HepG2 (cell line): ENCODE results near the gene UBE2H. TPM values are rescaled to one million over a fixed set of nuclear protein-coding genes. Genes with fewer than 3 reads are reported as not detected.

Source experiments
- ATAC-seq: fragments of 200-7000 bp; cut with Tn5 transposase; 3 replicates; pipeline ENCODE4 v1.9.1; 2020; ENCODE audit warnings: mild to moderate bottlenecking, moderate library complexity
- BruUV-seq: library from RNA; stranded (reverse); fragments of 400-500 nt; replicated peaks from 2 replicates; lab custom pipeline; 2021; lab: Mats Ljungman, UMichigan
- CTCF ChIA-PET: fragments of 300-600 bp; formaldehyde crosslinking; extraction: SDS; loops from one replicate; lab custom pipeline; 2021; ENCODE audit warnings: low total read pairs, inconsistent platforms, low intra/inter-chr PET ratio; lab: Yijun Ruan, JAX
- POLR2A ChIA-PET: fragments of 350-600 bp; sonication (Branson Sonifier 250); formaldehyde crosslinking; loops from one replicate; lab custom pipeline; 2020; ENCODE audit warnings: antibody characterized with exemption, inconsistent platforms; lab: Yijun Ruan, JAX
- DNase-seq: peaks from one replicate; pipeline ENCODE4 v3.0.0-alpha.2; 2015; ENCODE audit warnings: low spot score
- FAIRE-seq: peaks from 3 replicates; lab custom pipeline; 2011; peaks lifted over from hg19 to GRCh38; lab: Jason Lieb, UNC
- H2AFZ ChIP-seq: one replicate; pipeline ENCODE4 v1.6.1; 2011; ENCODE audit warnings: low read length, inconsistent platforms
- H3K27ac ChIP-seq: fragments of 300-600 bp; 3 replicates; pipeline ENCODE4 v1.8.0; 2011; ENCODE audit warnings: mixed run types, mild to moderate bottlenecking, mixed read lengths, low read length, inconsistent platforms; ENCODE audit not compliant: insufficient read depth; ENCODE audit errors: extremely low read length
- H3K27me3 ChIP-seq, 2 experiments: fragments of 200-600 bp in 1 of 2; 2 replicates in 1 of 2; 3 replicates in 1 of 2; pipeline versions ENCODE4 v1.6.0 to v1.8.0; 2011; ENCODE audit warnings: low read length in 2 of 2, mild to moderate bottlenecking in 2 of 2, moderate library complexity in 2 of 2, inconsistent platforms in 1 of 2; ENCODE audit not compliant: insufficient read depth in 2 of 2, control insufficient read depth in 1 of 2
- H3K36me3 ChIP-seq, 2 experiments: fragments of 200-600 bp in 1 of 2; replicated peaks in 1 of 2; 2 replicates in 1 of 2; 3 replicates in 1 of 2; pipeline versions ENCODE4 v1.5.1 to v1.8.0; 2011; ENCODE audit warnings: low read length in 2 of 2, inconsistent platforms in 1 of 2; ENCODE audit not compliant: insufficient read depth in 2 of 2, control insufficient read depth in 1 of 2
- H3K4me1 ChIP-seq: 2 replicates; pipeline ENCODE4 v1.5.1; 2012; ENCODE audit warnings: low read length, inconsistent platforms; ENCODE audit not compliant: insufficient read depth
- H3K4me2 ChIP-seq: 2 replicates; pipeline ENCODE4 v1.6.0; 2011; ENCODE audit warnings: low read depth, low read length, inconsistent platforms
- H3K4me3 ChIP-seq, 3 experiments: fragments of 200-600 bp in 1 of 3; sonication (generic), shearing (Covaris generic) in 1 of 3; replicated peaks in 1 of 3; 2 replicates each; pipeline ENCODE4 v1.5.1; 2011 to 2016; ENCODE audit warnings: low read length in 3 of 3, inconsistent platforms in 2 of 3, low read depth in 2 of 3, mild to moderate bottlenecking in 2 of 3, control low read depth in 1 of 3, mixed read lengths in 1 of 3; ENCODE audit not compliant: insufficient read depth in 1 of 3
- H3K79me2 ChIP-seq: one replicate; pipeline ENCODE4 v1.6.1; 2011; ENCODE audit warnings: low read length, inconsistent platforms; ENCODE audit not compliant: insufficient read depth
- H3K9ac ChIP-seq: 2 replicates; pipeline ENCODE4 v1.6.0; 2011; ENCODE audit warnings: mild to moderate bottlenecking, low read depth, low read length, inconsistent platforms; ENCODE audit not compliant: insufficient read depth
- H3K9me3 ChIP-seq: 2 replicates; pipeline ENCODE4 v1.5.1; 2012; ENCODE audit warnings: mild to moderate bottlenecking, low read length
- H4K20me1 ChIP-seq: 2 replicates; pipeline ENCODE4 v1.6.0; 2011; ENCODE audit warnings: inconsistent platforms, mild to moderate bottlenecking, low read length, moderate library complexity; ENCODE audit not compliant: insufficient read depth
- CREB1 ChIP-seq, 2 experiments: fragments of 450-650 bp in 1 of 2; IDR thresholded peaks; 2 replicates each; pipeline ENCODE4 v1.6.1; 2016 to 2017; ENCODE audit warnings: control low read depth in 1 of 2, mild to moderate bottlenecking in 1 of 2, missing compliant biosample characterization in 1 of 2, missing genetic modification characterization in 1 of 2
- KLF13 ChIP-seq: sonication (generic); formaldehyde crosslinking; IDR thresholded peaks from 2 replicates; pipeline ENCODE4 v1.4.0; 2020; ENCODE audit warnings: mild to moderate bottlenecking, missing genetic modification reagents
- MAFK ChIP-seq, 2 experiments: IDR thresholded peaks in 1 of 2; conservative IDR thresholded peaks in 1 of 2; 2 replicates each; pipeline ENCODE4 v1.6.1; 2011; ENCODE audit warnings: improper control_type of control experiment in 2 of 2, low read length in 2 of 2
- NCOA1 ChIP-seq: sonication (generic); formaldehyde crosslinking; IDR thresholded peaks from 2 replicates; pipeline ENCODE4 v1.9.0; 2021; ENCODE audit warnings: missing genetic modification reagents
- NR1H2 ChIP-seq: sonication (generic); formaldehyde crosslinking; IDR thresholded peaks from 2 replicates; pipeline ENCODE4 v1.8.1; 2022; ENCODE audit warnings: low read depth, missing genetic modification reagents, borderline replicate concordance
- RXRA ChIP-seq: sonication (generic); formaldehyde crosslinking; IDR thresholded peaks from 2 replicates; pipeline ENCODE4 v1.5.1; 2020; ENCODE audit warnings: missing genetic modification reagents
- TOPORS ChIP-seq: sonication (generic); formaldehyde crosslinking; IDR thresholded peaks from 2 replicates; pipeline ENCODE4 v1.8.0; 2023; ENCODE audit warnings: mild to moderate bottlenecking, missing genetic modification reagents
- ZFP37 ChIP-seq: sonication (generic); formaldehyde crosslinking; IDR thresholded peaks from 2 replicates; pipeline ENCODE4 v1.4.0; 2020; ENCODE audit warnings: missing genetic modification reagents, borderline replicate concordance
- ZNF17 ChIP-seq: sonication (generic); formaldehyde crosslinking; IDR thresholded peaks from 2 replicates; pipeline ENCODE4 v1.5.0; 2020; ENCODE audit warnings: mild to moderate bottlenecking, missing genetic modification reagents
- ZNF30 ChIP-seq: sonication (generic); formaldehyde crosslinking; IDR thresholded peaks from 2 replicates; pipeline ENCODE4 v1.5.0; 2020; ENCODE audit warnings: mild to moderate bottlenecking, missing genetic modification reagents
- ZNF337 ChIP-seq: sonication (generic); formaldehyde crosslinking; IDR thresholded peaks from 2 replicates; pipeline ENCODE4 v1.5.1; 2020; ENCODE audit warnings: missing genetic modification reagents, low read depth, mild to moderate bottlenecking, borderline replicate concordance
- ZNF382 ChIP-seq: sonication (generic); formaldehyde crosslinking; IDR thresholded peaks from 2 replicates; pipeline ENCODE4 v1.5.0; 2020; ENCODE audit warnings: missing genetic modification reagents, mild to moderate bottlenecking, borderline replicate concordance
- ZNF572 ChIP-seq: sonication (generic); formaldehyde crosslinking; IDR thresholded peaks from 2 replicates; pipeline ENCODE4 v1.5.1; 2020; ENCODE audit warnings: mild to moderate bottlenecking, missing genetic modification reagents
- ZNF841 ChIP-seq: sonication (generic); formaldehyde crosslinking; IDR thresholded peaks from 2 replicates; pipeline ENCODE4 v1.8.1; 2023; ENCODE audit warnings: missing genetic modification reagents, borderline replicate concordance
- ZSCAN29 ChIP-seq: sonication (generic); formaldehyde crosslinking; conservative IDR thresholded peaks from 2 replicates; pipeline ENCODE4 v1.4.0; 2020; ENCODE audit warnings: mild to moderate bottlenecking, missing genetic modification reagents
- WGBS: methylation state at CpG from one replicate; pipeline ENCODE4 v1.1.6; 2017; ENCODE audit warnings: low lambda C conversion rate; 5-methylcytosine and 5-hydroxymethylcytosine counted together
- in situ Hi-C: cut with HindIII; loops from 2 replicates; pipeline ENCODE4 v1.10.0; 2017; ENCODE audit warnings: low pct_unique_long_range_greater_than_20kb; ENCODE audit not compliant: extremely low pct_ligation_motif_present
- intact Hi-C: fragments of 100-400 bp; cut with micrococcal nuclease; formaldehyde crosslinking; loops from one replicate; pipeline ENCODE4 v1.10.0; 2022; ENCODE audit not compliant: unreplicated experiment
- polyA plus RNA-seq, 8 experiments: library from polyadenylated mRNA; depleted of rRNA in 3 of 8; stranded (reverse) in 7 of 8; unstranded in 1 of 8; fragments of >200 nt; fragmentation: Illumina TruSeq in 4 of 8; extraction: Trizol in 4 of 8; gene quantifications; 2 replicates each; pipeline versions ENCODE4 v1.2.1 to v1.2.3, GENCODE V29; 2011 to 2016; ENCODE audit warnings: low read depth in 4 of 8, missing spikeins in 1 of 8, mixed read lengths in 1 of 8; ENCODE audit not compliant: insufficient read depth in 1 of 8
- total RNA-seq, 5 experiments: library from RNA; depleted of rRNA; stranded (reverse); fragments of >200 nt; fragmentation: Illumina TruSeq; extraction: Trizol; gene quantifications; 2 replicates each; pipeline ENCODE4 v1.2.3, GENCODE V29; 2016; ENCODE audit warnings: low read depth in 1 of 5

UBE2H gene
- total and polyA plus RNA-seq, 2 of the 13 experiments (the other 11 are each of a cell fraction or from before 2014, with no cell fraction given), result 15.5 to 40.1 TPM

DNA sequence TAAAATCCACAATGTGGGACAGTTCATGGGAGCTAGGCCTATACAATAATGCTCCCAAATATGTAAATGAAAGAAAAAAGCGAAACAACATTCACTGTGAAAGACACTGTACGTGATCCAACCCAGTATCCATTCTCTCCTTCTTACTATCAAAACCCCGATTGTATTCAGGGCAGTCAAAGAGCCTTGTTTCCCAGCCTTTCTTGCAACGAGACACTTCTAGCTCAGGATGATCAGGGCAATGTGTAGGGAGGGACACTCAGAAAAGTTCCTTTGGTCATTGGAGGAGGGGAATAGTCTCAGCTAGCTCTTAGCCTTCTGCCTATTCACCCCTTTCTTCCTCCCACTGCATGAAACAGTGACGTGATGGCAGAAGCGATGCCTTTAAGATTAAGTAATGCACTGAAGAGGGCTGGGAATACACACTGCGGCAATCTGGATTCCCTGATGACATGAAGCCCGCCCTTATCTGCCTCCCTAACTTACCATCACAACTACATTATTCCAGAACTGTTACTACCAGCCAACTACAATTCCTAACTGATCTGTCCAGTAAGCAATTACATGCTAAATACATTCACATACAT lies 27.3 kb downstream of the UBE2H start:
- no peak for FAIRE-seq
- no peak for ATAC-seq
- Histone ChIP-seq H3K9me3 (no peaks in the 10 kb centered on the region), H3K27me3 (no peaks in the 10 kb centered on the region), H3K9ac (no peak overlapping the region), H3K36me3 (peaks cover 0 to 4% of the 10 kb centered on the region in 2 experiments; a peak in 3 of 5 replicates), H3K4me1 (0 out of 2 replicates have a peak, but pooled peaks cover 8% of the 10 kb centered on the region), H3K27ac (no peak overlapping the region), H2AFZ (no peak overlapping the region), H3K4me2 (no peak overlapping the region), H4K20me1 (peaks cover 10% of the 10 kb centered on the region), H3K4me3 (no peak overlapping the region), H3K79me2 (peaks cover 11% of the 10 kb centered on the region)
- ChIA-PET POLR2A (no interaction called here), CTCF (no interaction called here)
- BruUV-seq, result no TSS peak
- in situ Hi-C loops, result no loop called here
- DNase-seq, result no peak
- 98% methylated on average over 8 of the region's 8 CpGs for WGBS
- TF ChIP-seq NR1H2 (CRISPR knock-in tag) (no peak), ZNF841 (CRISPR knock-in tag) (no peak), ZNF382 (CRISPR knock-in tag) (no peak), RXRA (CRISPR knock-in tag) (no peak), ZNF572 (CRISPR knock-in tag) (no peak), ZNF337 (CRISPR knock-in tag) (no peak), ZSCAN29 (no peak), KLF13 (no peak), CREB1 (IDR thresholded peaks at IDR 0.05) (no peak), CREB1 (CRISPR knock-in tag; IDR thresholded peaks at IDR 0.05) (no peak), ZNF30 (no peak), ZNF17 (no peak), ZFP37 (CRISPR knock-in tag) (no peak), NCOA1 (no peak), TOPORS (CRISPR knock-in tag) (no peak), MAFK (conservative IDR thresholded peaks at IDR 0.05 in 1 of 2, IDR thresholded peaks at IDR 0.05 in 1 of 2; ENCODE audit: low read length in 2 of 2) (no peak)
- intact Hi-C loops, result no loop called here
